HEK293T (cell line): ENCODE data around the gene XPO4.

Experiments used
- FOXK2 ChIP-seq: fragments of 450-650 bp; IDR thresholded peaks from 2 replicates; pipeline ENCODE4 v1.6.1; 2016; ENCODE audit warnings: mild to moderate bottlenecking
- FOXM1 ChIP-seq: fragments of 450-650 bp; IDR thresholded peaks from 2 replicates; pipeline ENCODE4 v1.6.1; 2017; ENCODE audit warnings: mild to moderate bottlenecking, borderline replicate concordance
- HDGF ChIP-seq: fragments of 450-650 bp; IDR thresholded peaks from 2 replicates; pipeline ENCODE4 v1.6.1; 2017; ENCODE audit warnings: antibody characterized with exemption, borderline replicate concordance
- L3MBTL2 ChIP-seq: fragments of 450-650 bp; conservative IDR thresholded peaks from 2 replicates; pipeline ENCODE4 v1.6.1; 2016; ENCODE audit warnings: mild to moderate bottlenecking
- NFRKB ChIP-seq: fragments of 450-650 bp; IDR thresholded peaks from 2 replicates; pipeline ENCODE4 v1.6.1; 2016; ENCODE audit warnings: mild to moderate bottlenecking, moderate library complexity
- PKNOX1 ChIP-seq: fragments of 450-650 bp; IDR thresholded peaks from 2 replicates; pipeline ENCODE4 v1.6.1; 2016

- no peak for TF ChIP-seq L3MBTL2
- TF ChIP-seq FOXM1 = no peak
- TF ChIP-seq FOXK2 = no peak
- no peak for TF ChIP-seq PKNOX1
- no peak for TF ChIP-seq HDGF
- TF ChIP-seq NFRKB = no peak
Measured at GRCh38 chr13:20894245-20894644, 8.3 kb downstream of the XPO4 start.
